HTERT RPE-1 (cell line): ENCODE measurements around the gene AP1G2.
"Not testable (repeated sequence)": the region's sequence is repeated elsewhere in the genome, so short reads cannot be mapped to it uniquely, and the experiment has no call there.

Experiments
- in situ Hi-C: fragments of 300-500 bp; cut with MboI; formaldehyde crosslinking; loops from 4 replicates; pipeline ENCODE4 v1.14.3; 2020; ENCODE audit warnings: low sequenced_read_pairs

Gene AP1G2

DNA sequence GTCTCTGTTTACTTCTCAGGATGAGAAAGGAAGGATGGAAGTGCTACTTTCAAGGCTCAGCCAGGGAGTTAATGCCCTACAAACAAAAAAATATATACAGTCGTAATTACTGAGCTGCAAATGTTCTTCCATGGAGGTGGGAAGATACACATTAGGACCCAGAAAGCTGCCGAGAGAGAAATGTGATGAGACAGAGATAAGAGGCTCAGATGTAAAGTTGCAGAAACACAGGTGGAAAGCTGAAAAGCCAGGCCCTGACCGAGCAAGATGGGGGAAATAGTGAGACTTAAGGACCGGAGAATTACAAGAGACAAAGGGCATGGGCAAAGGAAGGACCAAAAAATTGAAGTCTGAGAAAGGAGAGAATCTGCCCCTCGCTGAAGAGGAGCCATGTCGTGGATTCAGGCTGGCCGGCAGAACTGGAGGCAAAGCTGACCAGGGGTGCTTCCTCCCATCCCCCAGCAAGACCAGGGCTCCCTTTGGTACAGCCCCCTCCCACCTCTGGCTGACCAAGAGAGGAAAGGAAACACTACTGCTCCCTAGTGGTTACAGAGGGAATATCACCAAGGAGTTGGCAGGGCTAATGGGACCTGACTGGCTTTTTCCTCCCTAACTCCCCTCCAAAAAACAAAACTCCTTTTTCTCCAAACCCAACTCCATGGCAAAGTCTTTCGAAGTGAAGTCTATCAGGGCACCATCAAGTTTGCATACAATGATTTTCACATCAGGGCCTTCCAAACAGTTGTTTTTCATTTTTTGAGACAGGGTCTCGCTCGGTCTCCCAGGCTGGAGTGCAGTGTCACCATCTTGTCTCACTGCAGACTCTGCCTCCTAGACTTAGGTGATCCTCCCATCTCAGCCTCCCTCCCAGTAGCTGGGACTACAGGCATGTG is 28.1 kb downstream of the AP1G2 start:
- in situ Hi-C loops = no loop called here

DNA sequence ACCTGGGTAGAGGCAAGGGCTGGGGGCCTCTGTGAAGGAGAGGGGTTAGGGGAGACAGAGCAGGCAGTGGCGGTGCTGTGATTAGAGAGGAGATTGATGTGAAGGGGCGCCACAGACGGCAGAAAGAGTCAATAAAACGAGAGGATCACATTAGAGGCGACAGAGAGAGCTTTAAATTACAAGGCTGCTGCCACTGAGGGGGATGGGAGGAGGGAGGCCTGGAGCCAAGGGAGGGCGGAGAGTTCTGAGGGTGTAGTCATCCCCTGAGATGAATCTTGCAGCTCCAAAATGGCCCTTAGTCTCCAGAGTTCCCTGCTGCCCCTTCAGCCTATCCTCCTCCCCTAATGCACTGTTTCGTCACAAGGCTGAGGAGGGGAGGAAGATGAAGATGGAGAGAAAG is 28.8 kb downstream of the AP1G2 start:
- in situ Hi-C loops = no loop called here

DNA sequence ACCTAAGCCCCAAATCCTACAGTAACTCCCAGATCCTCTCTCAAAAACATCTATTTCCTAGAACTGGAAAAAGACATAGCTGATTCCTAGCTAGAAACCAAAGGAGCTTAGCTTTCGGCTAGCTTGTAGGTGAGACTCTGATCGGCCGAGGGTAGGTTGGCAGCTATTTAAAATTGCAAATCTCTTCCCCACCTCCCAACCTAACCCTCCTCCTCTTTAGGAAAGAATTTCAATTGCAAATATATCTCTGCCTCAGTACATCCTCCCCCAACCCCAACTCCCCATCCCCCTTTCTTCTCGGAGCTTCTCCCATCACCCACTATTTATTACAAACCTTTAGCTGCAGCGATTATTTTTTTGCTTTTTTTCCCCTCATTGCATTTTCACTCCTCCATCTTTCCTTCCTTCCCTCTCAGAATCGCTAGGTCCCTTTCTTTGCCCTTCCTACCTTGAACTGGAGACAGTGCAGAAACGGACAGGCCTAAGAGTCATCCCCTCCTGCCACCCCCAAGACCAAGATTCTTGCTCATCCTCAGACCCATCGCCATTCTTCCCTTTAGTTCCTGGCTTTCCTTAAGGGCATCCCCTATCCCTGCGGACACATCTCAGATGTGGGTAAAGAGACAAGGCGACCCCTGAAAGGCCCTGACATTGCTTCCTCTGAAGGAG is 29.4 kb downstream of the AP1G2 start:
- in situ Hi-C loops = no loop called here

DNA sequence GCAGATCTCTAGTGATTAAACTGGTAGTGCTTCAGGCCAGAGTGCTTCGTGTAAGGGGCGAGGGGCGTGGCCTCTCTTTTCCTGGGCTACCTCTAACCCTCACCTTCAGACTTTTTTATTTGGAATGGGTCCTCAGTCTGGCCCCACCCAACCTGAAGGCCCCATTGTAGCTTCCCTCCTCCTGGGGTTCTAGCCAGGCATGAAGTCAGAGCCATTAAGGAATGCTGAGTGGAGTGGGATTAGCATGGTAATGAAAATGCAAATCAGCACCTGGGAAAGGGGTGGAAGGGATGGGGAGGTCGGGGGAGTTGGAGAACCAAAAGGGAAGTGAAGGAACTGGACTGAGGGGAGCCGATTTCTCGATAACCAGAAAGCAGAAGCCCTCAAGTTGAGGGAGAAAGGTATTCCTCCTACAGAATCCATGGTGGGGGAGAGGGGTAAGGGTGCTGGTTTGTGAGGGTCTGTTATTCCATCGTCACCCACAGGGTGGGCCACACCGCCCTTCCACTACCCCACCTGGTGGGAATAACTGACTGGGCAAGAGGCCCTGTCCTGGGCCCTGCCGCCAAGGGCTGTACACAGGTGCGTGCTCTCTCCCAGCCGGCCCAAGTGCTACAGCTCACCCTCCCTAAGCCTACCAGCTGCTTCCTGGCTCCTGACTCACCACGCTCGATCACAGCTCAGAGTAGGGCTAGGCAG is 30.1 kb downstream of the AP1G2 start:
- in situ Hi-C loops = no loop called here

DNA sequence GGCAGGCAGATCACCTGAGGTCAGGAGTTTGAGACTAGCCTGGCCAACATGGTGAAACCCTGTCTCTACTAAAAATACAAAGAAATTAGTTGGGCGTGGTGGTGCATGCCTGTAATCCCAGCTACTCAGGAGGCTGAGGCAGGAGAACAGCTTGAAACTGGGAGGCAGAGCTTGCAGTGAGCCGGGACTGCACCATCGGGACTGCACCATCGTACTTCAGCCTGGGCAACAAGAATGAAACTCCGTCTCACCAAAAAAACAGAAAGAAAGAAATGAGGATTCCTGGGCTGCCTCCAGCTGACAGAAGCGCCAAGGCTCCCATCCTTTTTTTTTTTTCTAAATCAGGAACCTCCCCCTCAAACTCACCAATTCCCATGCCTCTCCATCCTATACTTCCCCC is 30.7 kb downstream of the AP1G2 start:
- in situ Hi-C loops = not testable (repeated sequence)

DNA sequence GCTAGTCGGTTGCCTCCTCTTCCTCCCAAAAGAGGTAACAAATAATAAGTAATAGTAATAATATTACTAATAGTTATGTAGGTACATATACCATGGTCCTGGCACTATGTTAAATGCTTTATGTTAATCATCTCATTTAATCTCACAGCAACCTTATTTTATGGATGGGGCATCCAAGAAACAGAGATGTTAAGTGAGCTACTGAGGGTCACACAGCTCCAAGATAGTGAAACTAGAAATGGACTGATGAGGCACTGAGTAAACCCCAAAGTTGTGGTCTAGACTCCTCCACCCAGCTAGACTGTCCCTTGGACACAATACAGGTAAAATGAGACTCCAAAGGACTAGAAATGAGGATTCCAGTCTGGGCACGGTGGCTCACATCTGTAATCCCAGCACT is 31.1 kb downstream of the AP1G2 start:
- in situ Hi-C loops = no loop called here

DNA sequence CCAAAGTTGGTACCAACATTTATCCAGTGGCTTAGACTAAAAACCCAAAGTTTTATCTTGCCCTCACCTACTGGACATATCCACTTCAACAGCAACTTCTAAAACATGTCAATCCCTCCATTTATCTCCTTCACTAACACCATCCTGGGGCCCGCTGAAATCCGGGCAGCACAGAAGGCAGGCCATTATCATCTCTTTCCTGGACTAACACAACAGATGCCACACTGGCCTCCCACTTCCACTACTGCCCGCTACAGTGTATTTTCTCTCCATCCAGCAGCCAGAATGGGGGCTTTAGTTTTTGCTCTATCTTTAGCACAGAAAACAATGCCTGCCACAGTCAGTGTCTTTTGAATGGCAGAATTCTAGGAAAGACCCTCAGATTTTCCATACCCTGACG is 31.6 kb downstream of the AP1G2 start:
- in situ Hi-C loops = no loop called here

DNA sequence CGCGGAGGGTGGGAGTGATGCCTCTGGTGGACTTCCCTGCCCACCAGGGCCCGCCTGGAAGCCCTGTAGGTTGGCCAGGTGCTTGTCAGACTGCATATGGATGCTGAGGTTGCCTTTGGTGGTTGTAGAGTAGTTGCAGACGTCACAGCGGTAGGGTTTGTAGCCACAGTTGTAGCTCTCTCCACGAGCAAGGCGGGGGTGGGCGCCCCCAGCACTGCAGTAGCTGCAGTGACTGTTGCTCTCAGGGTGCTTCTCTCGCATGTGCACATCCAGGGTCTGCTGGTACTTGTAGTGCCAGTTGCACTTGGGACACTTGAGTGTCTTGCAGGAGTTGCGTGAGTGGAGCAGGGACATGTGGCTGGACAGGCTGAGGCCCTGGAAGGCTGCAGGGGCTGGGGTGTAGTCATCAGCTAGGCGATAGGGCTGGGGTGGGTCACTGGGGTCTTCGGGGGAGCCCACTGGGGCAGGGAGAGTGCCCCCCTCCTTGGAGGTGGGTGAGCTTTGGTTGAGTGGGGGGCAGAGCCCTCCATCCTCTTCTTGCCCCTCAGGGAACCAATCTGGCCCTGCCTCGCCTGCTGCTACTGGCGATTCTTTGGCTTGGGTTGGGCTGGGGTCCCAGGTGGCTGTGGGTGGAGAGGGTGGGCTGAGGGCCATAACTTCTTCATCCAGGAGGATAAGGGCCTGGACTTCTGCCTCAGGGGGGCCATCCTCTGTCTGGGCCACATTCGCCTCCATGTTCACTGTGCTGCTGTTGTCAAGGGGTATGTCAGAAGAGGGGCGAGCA is 33.7 kb downstream of the AP1G2 start:
- in situ Hi-C loops = no loop called here

DNA sequence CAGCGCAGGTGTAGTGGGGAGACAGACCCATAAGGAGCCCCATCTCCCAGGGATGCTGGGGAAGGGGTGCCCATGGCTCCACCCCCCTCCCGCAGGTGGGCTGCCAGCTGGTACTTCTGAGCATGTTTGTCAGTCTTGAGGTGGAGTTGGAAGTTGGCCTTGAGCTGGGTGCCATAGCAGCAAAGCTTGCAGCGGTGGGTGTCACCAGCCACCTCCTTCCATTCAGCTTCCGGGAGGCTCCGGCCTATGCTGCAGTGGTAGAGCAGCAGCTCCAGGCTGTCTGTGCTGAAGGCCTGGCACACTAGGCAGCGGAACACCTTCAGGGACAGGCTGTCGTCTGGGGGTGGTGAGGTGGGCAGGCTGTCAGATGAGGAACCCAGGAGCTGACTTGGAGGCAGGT is 34.9 kb downstream of the AP1G2 start:
- in situ Hi-C loops = no loop called here

DNA sequence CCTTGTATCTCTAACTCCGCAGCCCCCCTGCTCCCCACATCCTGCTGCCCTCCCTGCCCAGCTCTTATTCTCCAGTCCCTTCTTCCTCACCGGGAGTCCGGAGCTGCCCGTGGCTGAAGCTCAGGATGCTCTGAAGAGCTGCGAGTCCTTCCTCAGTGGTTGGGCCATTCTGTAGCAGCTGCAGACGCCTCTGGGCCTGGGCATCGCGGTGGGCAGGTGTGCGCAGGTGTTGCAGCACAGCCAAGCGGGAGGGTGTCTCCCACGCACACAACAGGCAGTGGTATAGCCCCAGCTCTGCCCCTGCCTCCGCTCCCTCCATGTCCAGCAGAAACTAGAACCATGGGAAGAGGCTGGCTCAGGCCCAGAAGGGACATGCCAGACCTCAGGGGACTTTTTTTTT is 36.2 kb downstream of the AP1G2 start:
- in situ Hi-C loops = no loop called here

DNA sequence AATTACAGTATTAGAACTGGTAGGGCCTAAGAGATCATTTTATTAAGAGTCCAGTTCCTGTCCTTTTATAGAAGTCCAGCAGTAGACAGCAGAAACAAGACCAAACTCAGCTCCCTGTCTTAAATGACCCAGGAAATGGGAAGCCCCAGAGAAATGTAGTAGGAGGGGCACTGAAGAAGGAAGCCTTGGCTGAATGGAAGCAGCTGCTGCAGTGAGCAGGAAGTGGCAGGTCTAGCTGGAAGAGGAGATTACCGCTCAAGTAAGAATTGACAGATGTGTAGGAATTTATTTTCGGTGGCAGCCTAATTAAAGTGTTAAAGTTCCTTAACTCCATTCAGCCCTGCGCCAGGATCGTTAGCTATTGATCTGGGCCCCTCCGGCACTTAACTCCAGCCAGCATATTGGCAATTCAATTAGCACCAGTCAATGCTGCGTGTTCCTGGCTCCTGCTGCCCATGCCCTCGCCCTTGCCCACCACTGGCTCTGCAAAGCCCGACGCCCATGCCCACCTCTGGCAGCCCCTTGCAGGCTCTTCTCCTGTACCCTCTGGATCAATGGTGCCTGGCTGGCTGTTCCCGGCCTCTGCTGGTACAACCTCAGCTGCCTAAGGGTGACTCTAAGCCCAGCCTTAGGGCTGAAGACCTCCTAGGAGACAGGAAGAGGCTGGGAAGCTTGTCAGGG is 37.1 kb downstream of the AP1G2 start:
- in situ Hi-C loops = no loop called here

DNA sequence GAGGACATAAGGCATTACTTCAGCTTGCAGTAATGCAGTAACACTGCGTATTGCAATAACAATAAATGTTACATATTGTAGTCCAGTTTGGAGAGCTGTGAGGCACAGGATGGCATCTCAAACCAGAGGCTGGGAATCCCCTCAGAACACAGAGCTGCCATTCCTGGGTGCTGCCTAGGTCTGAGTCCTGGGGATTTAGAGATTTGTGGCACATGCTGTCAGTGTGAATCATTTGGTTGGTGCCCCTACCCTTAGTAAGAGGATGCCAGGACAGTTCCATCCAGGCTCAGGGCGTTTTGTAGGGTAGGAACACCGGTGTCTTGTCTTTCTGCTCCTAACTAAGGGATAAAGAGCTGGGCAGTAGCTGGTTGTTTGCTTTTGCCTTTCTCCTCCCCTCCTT is 38.6 kb downstream of the AP1G2 start:
- in situ Hi-C loops = no loop called here

DNA sequence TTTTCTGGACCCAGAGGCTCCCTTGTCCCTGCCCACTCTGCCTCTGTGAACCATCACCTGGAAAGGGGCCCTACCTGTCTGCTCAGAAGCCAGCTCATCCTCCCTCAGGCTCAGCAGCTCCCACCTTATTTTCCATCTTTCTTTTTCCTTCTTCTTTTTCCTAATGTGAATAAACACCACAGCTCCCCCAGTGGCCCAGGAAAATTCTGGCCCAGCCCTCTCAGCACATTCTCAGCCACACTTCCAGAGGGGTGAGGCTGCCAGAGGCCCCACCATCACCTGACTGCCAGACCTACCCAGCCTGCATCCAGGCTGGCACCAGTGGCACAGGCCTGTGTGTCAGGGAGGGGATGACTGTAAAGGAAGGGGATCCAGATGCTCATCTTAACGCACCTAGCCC is 39.0 kb downstream of the AP1G2 start:
- in situ Hi-C loops = no loop called here

DNA sequence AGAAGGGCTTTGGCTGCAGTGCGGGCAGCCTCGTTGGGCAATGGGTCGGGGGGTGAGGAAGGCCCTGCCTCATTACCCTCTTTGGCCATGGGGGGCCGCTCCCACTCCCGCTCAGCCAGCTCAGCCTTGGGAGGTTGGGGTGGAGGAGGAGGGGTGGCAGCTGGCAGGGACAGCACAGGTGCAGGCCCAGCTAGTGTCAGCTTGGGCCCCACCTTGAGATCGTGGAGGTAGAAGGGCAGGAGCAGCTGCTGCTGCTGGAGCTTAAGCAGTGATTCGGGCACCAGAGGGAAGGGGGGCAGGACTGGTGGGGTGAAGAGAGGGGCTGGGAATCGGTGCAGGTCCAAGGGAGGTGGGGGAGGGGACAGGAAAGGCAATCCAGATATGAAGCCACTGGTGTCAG is 42.0 kb downstream of the AP1G2 start:
- in situ Hi-C loops = no loop called here

DNA sequence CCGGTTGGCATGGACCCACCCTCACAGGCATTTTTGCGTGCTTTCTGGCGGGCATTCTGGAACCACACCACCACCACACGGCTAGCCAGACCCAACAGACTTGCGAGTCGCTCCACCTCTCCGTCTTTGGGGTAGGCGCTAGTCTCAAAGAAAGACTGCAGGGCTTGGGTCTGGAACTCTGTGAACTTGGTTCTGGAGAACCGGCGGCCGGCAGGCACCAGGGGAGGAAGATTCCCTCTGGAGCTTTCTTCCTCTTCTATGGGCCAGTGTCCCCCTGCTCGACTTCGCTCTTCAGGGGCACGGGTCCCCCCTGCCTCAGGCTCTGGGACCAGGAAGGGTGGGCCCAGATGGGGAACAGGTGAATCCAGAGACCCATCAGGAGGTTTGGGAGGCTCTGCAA is 42.6 kb downstream of the AP1G2 start:
- in situ Hi-C loops = no loop called here

DNA sequence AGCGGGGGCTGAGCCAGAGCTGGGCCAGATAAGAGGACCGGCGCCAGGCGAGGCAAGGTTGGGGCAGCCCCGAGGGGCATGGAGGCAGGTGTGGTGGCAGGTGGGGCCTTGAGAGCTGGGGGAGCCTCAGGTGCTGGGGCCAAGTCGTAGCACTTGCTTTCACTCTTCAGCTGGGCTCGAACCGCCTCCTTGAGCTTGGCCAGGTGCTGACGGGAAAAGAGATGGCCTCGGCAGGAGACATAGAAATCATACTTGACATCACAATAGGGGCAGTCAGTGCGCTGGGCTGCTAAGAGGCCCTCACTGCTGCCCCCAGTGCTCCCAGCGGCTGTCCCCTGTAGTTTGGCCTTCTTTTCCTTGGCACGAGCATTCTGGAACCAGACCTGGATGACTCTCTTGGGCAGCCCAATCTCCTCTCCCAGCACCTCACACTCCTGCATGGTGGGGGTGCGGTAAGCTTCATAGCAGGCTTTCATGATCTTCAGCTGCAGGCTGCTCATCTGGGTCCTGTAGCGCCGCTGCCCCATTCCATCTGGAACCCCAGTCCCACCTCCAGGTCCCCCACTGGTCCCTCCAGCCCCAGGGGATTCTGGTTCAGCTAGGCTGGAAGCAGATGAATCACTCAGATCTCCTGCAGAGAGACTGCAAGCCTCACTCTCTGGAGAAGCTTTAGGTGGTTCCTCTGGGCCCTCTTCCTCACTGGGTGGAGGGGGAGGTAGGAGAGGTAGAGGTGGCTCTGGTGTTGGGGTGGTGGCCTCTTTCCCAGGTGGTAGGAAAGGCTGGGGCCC is 44.2 kb downstream of the AP1G2 start:
- in situ Hi-C loops = no loop called here

DNA sequence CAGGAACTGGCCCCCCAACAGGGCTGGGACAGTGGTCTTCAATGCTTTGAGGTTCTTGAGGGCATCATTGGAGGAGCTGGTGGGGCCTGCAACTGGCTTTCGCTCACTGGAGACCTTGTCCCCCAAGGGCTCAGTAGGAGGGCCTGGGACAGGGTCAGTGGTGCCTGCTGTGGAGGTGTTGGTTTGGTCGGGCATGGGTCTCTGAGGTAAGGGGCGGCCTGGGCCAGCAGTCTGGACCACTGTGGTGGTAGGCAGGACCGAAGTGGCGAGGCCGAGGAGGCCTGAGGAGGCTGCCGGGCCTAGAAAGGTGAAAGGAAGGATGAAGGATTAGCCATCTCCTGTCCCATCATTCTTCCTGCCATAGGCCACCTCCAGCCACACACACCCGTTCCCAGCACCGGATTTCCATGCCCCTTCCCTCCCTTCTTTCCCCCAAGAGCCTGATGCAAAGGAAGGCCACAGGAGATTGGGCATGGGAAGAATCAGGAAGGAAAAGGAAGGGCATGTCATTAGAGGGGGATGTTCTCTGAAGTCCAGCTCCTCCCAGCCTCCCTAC is 44.9 kb downstream of the AP1G2 start:
- in situ Hi-C loops = no loop called here

DNA sequence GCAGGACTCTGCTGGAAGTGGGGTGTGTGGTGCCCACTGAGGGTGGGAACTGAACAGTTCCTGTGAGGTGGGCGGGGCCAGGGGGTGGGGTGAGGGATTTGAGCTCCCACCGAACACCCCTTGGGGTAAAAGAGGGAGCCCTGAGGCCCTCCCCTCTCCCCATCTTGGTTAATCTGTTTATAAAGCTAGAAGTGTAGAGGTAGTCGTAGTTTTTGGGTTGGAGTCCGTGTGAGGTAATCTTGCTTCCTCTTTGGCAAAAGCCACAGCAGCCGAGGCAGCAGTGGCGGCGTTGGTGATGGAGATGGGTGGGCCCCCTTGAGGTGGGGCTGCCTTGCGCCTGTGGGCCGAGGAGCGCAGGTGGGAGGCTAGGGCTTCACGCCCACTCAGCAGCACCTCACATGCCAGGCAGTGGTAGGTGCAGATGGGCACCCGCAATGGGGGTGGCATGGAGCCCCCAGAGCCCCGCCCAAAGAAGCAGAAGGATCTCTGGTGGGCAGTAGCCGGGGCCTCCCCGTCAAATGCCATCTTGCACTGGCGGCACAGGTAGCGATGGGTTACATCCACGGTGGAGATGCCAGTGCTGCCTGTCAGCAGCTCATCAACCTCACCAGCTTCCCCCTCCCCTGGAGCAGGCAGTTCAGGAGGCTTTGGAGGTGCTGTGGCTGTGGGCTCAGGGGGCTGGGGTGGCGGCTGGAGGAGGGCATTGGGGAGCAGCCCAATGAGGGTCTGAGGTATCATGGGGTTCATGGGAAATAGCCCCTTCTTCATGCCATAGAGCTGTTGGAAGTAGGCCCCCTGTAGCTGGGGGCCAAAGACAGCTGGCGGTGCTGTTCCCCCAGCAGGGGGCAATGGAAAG is 45.6 kb downstream of the AP1G2 start:
- in situ Hi-C loops = no loop called here
